H1 (cell line): ENCODE results near the gene FSTL4. TPM values are rescaled to one million over a fixed set of nuclear protein-coding genes. Genes with fewer than 3 reads are reported as not detected.

ENCODE experiments used
- CTCF ChIA-PET: fragments of 300-600 bp; sonication (Branson Sonifier 250); formaldehyde crosslinking; loops from one replicate; lab custom pipeline; 2021; ENCODE audit not compliant: partially characterized antibody; lab: Charles Lee
- POLR2A ChIA-PET: fragments of 300-600 bp; sonication (Branson Sonifier 250); formaldehyde crosslinking; loops from one replicate; lab custom pipeline; 2021; ENCODE audit warnings: inconsistent platforms; ENCODE audit not compliant: partially characterized antibody; lab: Charles Lee
- DNase-seq, 2 experiments: peaks; one replicate each; pipeline versions ENCODE4 v3.0.0 to v3.0.0-alpha.2; 2010 to 2022; ENCODE audit warnings: low spot score in 2 of 2, low read depth in 1 of 2, mixed read lengths in 1 of 2
- FAIRE-seq: peaks from 2 replicates; lab custom pipeline; 2011; peaks lifted over from hg19 to GRCh38; lab: Jason Lieb, UNC
- H2AFZ ChIP-seq: 2 replicates; pipeline ENCODE4 v1.8.1; 2012; ENCODE audit warnings: low read length, inconsistent platforms
- H2AK5ac ChIP-seq: 2 replicates; pipeline ENCODE4 v1.6.1; 2013; ENCODE audit warnings: low read depth, low read length
- H2BK120ac ChIP-seq: replicated peaks from 2 replicates; pipeline ENCODE3; 2013; ENCODE audit warnings: low read depth, low read length, inconsistent platforms
- H2BK12ac ChIP-seq: 2 replicates; pipeline ENCODE4 v1.6.1; 2013; ENCODE audit warnings: low read depth, low read length
- H2BK15ac ChIP-seq: 2 replicates; pipeline ENCODE4 v1.6.1; 2013; ENCODE audit warnings: low read length
- H2BK20ac ChIP-seq: 2 replicates; pipeline ENCODE4 v1.6.1; 2013; ENCODE audit warnings: low read length
- H2BK5ac ChIP-seq: 2 replicates; pipeline ENCODE4 v1.6.1; 2013; ENCODE audit warnings: low read depth, low read length
- H3K14ac ChIP-seq: 2 replicates; pipeline ENCODE4 v1.6.1; 2013; ENCODE audit warnings: inconsistent platforms; ENCODE audit not compliant: insufficient read length
- H3K18ac ChIP-seq: 2 replicates; pipeline ENCODE4 v1.6.1; 2013; ENCODE audit warnings: low read length; ENCODE audit errors: extremely low read depth
- H3K23ac ChIP-seq: 2 replicates; pipeline ENCODE4 v1.6.1; 2013; ENCODE audit warnings: inconsistent platforms; ENCODE audit not compliant: insufficient read length
- H3K23me2 ChIP-seq: 2 replicates; pipeline ENCODE4 v1.6.1; 2013; ENCODE audit warnings: low read depth, low read length
- H3K27ac ChIP-seq: 2 replicates; pipeline ENCODE4 v1.6.1; 2011; ENCODE audit warnings: low read depth, low read length, inconsistent platforms
- H3K27me3 ChIP-seq, 4 experiments: replicated peaks in 1 of 4; 1 replicate in 1 of 4; 2 replicates in 3 of 4; pipeline versions ENCODE4 v1.6.1 to v1.8.1; 2011 to 2013; ENCODE audit warnings: low read length in 3 of 4, mild to moderate bottlenecking in 3 of 4, inconsistent platforms in 2 of 4, mixed read lengths in 2 of 4, moderate library complexity in 1 of 4; ENCODE audit not compliant: control insufficient read depth in 3 of 4, insufficient read depth in 3 of 4; ENCODE audit errors: extremely low read depth in 1 of 4
- H3K36me3 ChIP-seq, 4 experiments: 2 replicates each; pipeline versions ENCODE4 v1.6.1 to v1.8.1; 2011 to 2013; ENCODE audit warnings: mild to moderate bottlenecking in 4 of 4, low read length in 3 of 4, moderate library complexity in 2 of 4, control low read depth in 1 of 4, inconsistent platforms in 1 of 4; ENCODE audit not compliant: insufficient read depth in 4 of 4, control insufficient read depth in 2 of 4
- H3K4ac ChIP-seq: replicated peaks from 2 replicates; pipeline ENCODE3; 2013; ENCODE audit warnings: low read length, low read depth, mixed read lengths, inconsistent platforms; ENCODE audit not compliant: insufficient read length
- H3K4me1 ChIP-seq, 4 experiments: replicated peaks in 1 of 4; 1 replicate in 1 of 4; 2 replicates in 3 of 4; pipeline versions ENCODE4 v1.6.1 to v1.8.1; 2011 to 2013; ENCODE audit warnings: low read length in 3 of 4, inconsistent platforms in 2 of 4, mixed read lengths in 1 of 4; ENCODE audit not compliant: insufficient read depth in 4 of 4, control insufficient read depth in 3 of 4
- H3K4me2 ChIP-seq, 2 experiments: 2 replicates each; pipeline versions ENCODE4 v1.6.1 to v1.8.1; 2011 to 2013; ENCODE audit warnings: low read depth in 2 of 2, low read length in 2 of 2, control low read depth in 1 of 2, inconsistent platforms in 1 of 2, mild to moderate bottlenecking in 1 of 2; ENCODE audit not compliant: insufficient read depth in 1 of 2
- H3K4me3 ChIP-seq, 4 experiments: fragments of 200-600, 300-600 bp in 1 of 4; sonication (generic), shearing (Covaris generic), sonication (Bioruptor Twin) in 1 of 4; 2 replicates each; pipeline versions ENCODE4 v1.5.1 to v1.8.1; 2011 to 2016; ENCODE audit warnings: low read length in 4 of 4, low read depth in 3 of 4, control low read depth in 2 of 4, inconsistent platforms in 2 of 4, mild to moderate bottlenecking in 2 of 4, mixed read lengths in 1 of 4, moderate library complexity in 1 of 4; ENCODE audit not compliant: insufficient read depth in 2 of 4; ENCODE audit errors: extremely low read depth in 1 of 4
- H3K56ac ChIP-seq: replicated peaks from 2 replicates; pipeline ENCODE3; 2013; ENCODE audit warnings: low read depth, mild to moderate bottlenecking, mixed read lengths, low read length, inconsistent platforms; ENCODE audit not compliant: insufficient read length
- H3K79me1 ChIP-seq: 2 replicates; pipeline ENCODE4 v1.6.1; 2013; ENCODE audit warnings: low read depth, low read length, control low read depth
- H3K79me2 ChIP-seq, 2 experiments: 2 replicates each; pipeline versions ENCODE4 v1.6.1 to v1.8.1; 2012 to 2013; ENCODE audit warnings: low read length in 2 of 2, mild to moderate bottlenecking in 2 of 2, inconsistent platforms in 1 of 2; ENCODE audit not compliant: insufficient read depth in 2 of 2, control insufficient read depth in 1 of 2
- H3K9ac ChIP-seq, 4 experiments: replicated peaks in 1 of 4; 1 replicate in 1 of 4; 2 replicates in 3 of 4; pipeline versions ENCODE4 v1.6.1 to v1.8.1; 2011 to 2013; ENCODE audit warnings: low read depth in 3 of 4, low read length in 3 of 4, control low read depth in 2 of 4, mild to moderate bottlenecking in 2 of 4, moderate library complexity in 2 of 4, inconsistent platforms in 1 of 4; ENCODE audit errors: extremely low read depth in 1 of 4
- H3K9me3 ChIP-seq, 2 experiments: 2 replicates each; pipeline versions ENCODE4 v1.6.1 to v1.8.1; 2012 to 2013; ENCODE audit warnings: mild to moderate bottlenecking in 2 of 2, moderate library complexity in 2 of 2, control low read depth in 1 of 2, inconsistent platforms in 1 of 2, low read depth in 1 of 2, low read length in 1 of 2, mixed read lengths in 1 of 2; ENCODE audit not compliant: insufficient read depth in 2 of 2
- H4K20me1 ChIP-seq, 2 experiments: replicated peaks in 1 of 2; 2 replicates each; pipeline versions ENCODE3 to v1.8.1; 2011 to 2013; ENCODE audit warnings: inconsistent platforms in 2 of 2, low read length in 2 of 2, mild to moderate bottlenecking in 1 of 2; ENCODE audit not compliant: insufficient read depth in 2 of 2, control insufficient read depth in 1 of 2
- H4K5ac ChIP-seq: 2 replicates; pipeline ENCODE4 v1.6.1; 2013; ENCODE audit warnings: low read length, low read depth, mixed read lengths, inconsistent platforms; ENCODE audit not compliant: insufficient read length
- H4K8ac ChIP-seq: 2 replicates; pipeline ENCODE4 v1.8.0; 2013; ENCODE audit warnings: mild to moderate bottlenecking, moderate library complexity, low read length, inconsistent platforms; ENCODE audit not compliant: insufficient read depth; ENCODE audit errors: extremely low read depth
- H4K91ac ChIP-seq: replicated peaks from 2 replicates; pipeline ENCODE3; 2013; ENCODE audit warnings: low read length, mixed read lengths, inconsistent platforms; ENCODE audit not compliant: insufficient read length
- BCL11A ChIP-seq, 2 experiments: IDR thresholded peaks; one replicate each; pipeline ENCODE4 v1.6.1; 2011; ENCODE audit warnings: low read depth in 2 of 2, low read length in 2 of 2, mild to moderate bottlenecking in 2 of 2
- CEBPB ChIP-seq: IDR thresholded peaks from 2 replicates; pipeline ENCODE4 v1.6.1; 2012; ENCODE audit warnings: low read depth, low read length
- CREB1 ChIP-seq: IDR thresholded peaks from 2 replicates; pipeline ENCODE4 v1.6.1; 2012; ENCODE audit warnings: inconsistent platforms
- EZH2 ChIP-seq: fragments of 200-600 bp; sonication (generic); IDR thresholded peaks from 2 replicates; pipeline ENCODE4 v1.7.1; 2012; ENCODE audit warnings: low read depth, mild to moderate bottlenecking, moderate library complexity, low read length, inconsistent platforms; ENCODE audit not compliant: severe bottlenecking
- JUN ChIP-seq: IDR thresholded peaks from 2 replicates; pipeline ENCODE4 v1.6.1; 2011; ENCODE audit warnings: low read depth, mild to moderate bottlenecking, improper control_type of control experiment, low read length
- MAFK ChIP-seq: IDR thresholded peaks from 2 replicates; pipeline ENCODE4 v1.6.1; 2012; ENCODE audit warnings: low read depth, mild to moderate bottlenecking, improper control_type of control experiment, low read length
- NRF1 ChIP-seq: IDR thresholded peaks from 2 replicates; pipeline ENCODE4 v1.6.1; 2011; ENCODE audit warnings: mild to moderate bottlenecking, low read depth, low read length, improper control_type of control experiment
- RAD21 ChIP-seq, 2 experiments: IDR thresholded peaks in 1 of 2; conservative IDR thresholded peaks in 1 of 2; 2 replicates each; pipeline ENCODE4 v1.6.1; 2011; ENCODE audit warnings: low read depth in 2 of 2, low read length in 2 of 2, improper control_type of control experiment in 1 of 2, inconsistent platforms in 1 of 2, mild to moderate bottlenecking in 1 of 2, moderate library complexity in 1 of 2
- RBBP5 ChIP-seq: IDR thresholded peaks from 2 replicates; pipeline ENCODE4 v1.7.1; 2012; ENCODE audit warnings: low read depth, mild to moderate bottlenecking, inconsistent platforms, low read length, moderate library complexity, borderline replicate concordance
- WGBS, 2 experiments: shearing (Covaris generic) in 1 of 2; methylation state at CpG; one replicate each; pipeline versions ENCODE4 v1.1.6 to v1.1.7; 2013 to 2015; ENCODE audit warnings: low lambda C conversion rate in 2 of 2, mixed read lengths in 2 of 2, inconsistent platforms in 1 of 2, low coverage in 1 of 2, missing lambda C conversion rate in 1 of 2; ENCODE audit not compliant: insufficient replicate concordance in 2 of 2, insufficient coverage in 1 of 2, insufficient read length in 1 of 2; ENCODE audit errors: extremely low coverage in 1 of 2, missing lambda C conversion rate in 1 of 2; 5-methylcytosine and 5-hydroxymethylcytosine counted together
- polyA plus RNA-seq, 7 experiments: library from polyadenylated mRNA; depleted of rRNA in 3 of 7; stranded (reverse) in 5 of 7; unstranded in 2 of 7; fragments of >200 nt in 5 of 7; fragments of 200-250 nt in 2 of 7; gene quantifications; 1 replicate in 5 of 7; 2 replicates in 1 of 7; 4 replicates in 1 of 7; pipeline versions ENCODE4 v1.2.1 to v1.2.3, GENCODE V29; 2011 to 2013; ENCODE audit warnings: missing spikeins in 2 of 7, mixed read lengths in 2 of 7
- total RNA-seq: library from RNA; stranded (reverse); fragmentation: NEBNext Ultra II Directional; extraction: Animal tissue kit (Norgen Biotek cat#: 25700); gene quantifications from 2 replicates; pipeline ENCODE4 v1.2.1, GENCODE V29; 2021
- TF ChIP-seq, protein P1 (sequence below), 3 experiments: IDR thresholded peaks; 1 replicate in 2 of 3; 2 replicates in 1 of 3; pipeline versions ENCODE4 v1.5.1 to v1.6.1; 2011; ENCODE audit warnings: low read length in 3 of 3, mild to moderate bottlenecking in 3 of 3, inconsistent platforms in 2 of 3, low read depth in 1 of 3, moderate library complexity in 1 of 3; ENCODE audit not compliant: insufficient read depth in 1 of 3; ENCODE audit errors: control extremely low read depth in 1 of 3

FSTL4 gene
- total and polyA plus RNA-seq, 2 of the 8 experiments (the other 6 are each of a cell fraction or from before 2014, with no cell fraction given), result 3.1 to 4.1 TPM

DNA sequence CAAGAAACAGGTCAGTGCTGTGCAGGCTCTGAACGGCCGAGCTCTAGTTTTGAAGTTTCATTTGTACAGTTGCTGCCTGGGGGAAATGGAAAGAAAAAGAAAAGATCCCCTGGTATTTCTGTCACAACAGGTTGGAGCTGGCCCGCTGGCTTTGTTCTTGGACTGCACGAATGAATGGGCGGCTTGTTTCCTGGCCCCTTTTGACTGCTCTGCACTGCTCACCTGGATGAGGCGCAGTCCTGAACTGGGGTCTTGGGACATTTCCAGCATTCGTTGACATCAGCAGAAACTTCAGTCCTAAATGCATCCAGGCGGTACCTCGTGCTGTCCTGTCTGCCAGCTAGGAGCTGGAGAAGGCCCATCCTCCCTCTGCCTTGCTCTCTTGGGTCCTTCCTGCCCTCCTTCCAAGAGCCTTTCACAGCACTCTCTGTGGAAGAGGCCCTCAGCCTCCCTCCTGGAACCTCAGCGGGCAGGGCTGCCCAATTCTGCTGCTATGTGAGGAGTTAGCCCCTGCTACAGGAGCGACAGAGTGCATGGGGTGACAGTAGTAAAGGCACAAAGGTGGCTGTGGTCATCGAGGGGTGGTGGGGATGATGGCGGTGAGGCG is 189.2 kb downstream of the FSTL4 start:
- H3K18ac ChIP-seq, result peak overlapping the region; percentile 62; the same call in 1 of the 2 replicates
- ChIA-PET POLR2A (interaction anchor here (0.8 to 1.3 kb wide), 2 partner anchors 16 to 38 kb away, joined by 3 read pairs; no protein-coding TSS in a partner anchor), CTCF (interaction anchor here (0.5 to 11.6 kb wide), 69 partner anchors 9 to 527 kb away, joined by 3 to 218 read pairs (median 5); partner anchors contain the start of gene FSTL4)
- H3K4me3 ChIP-seq, result no peak overlapping the region
- 91% methylated on average over 13 of the region's 14 CpGs; no CpG with 5 or more reads in 1 of the 2 experiments for WGBS, 2 experiments
- no peak overlapping the region for H4K8ac ChIP-seq
- H3K23me2 ChIP-seq, result no peaks in the 10 kb centered on the region
- H4K91ac ChIP-seq, result peak overlapping the region; percentile 92
- peak overlapping the region; percentile 31 for H4K5ac ChIP-seq
- DNase-seq (no peak), FAIRE-seq (no peak)
- H3K79me2 ChIP-seq, result no peaks in the 10 kb centered on the region
- H3K23ac ChIP-seq, result no peak overlapping the region
- no peak overlapping the region for H3K56ac ChIP-seq
- no peak overlapping the region for H3K14ac ChIP-seq
- H2BK12ac ChIP-seq, result peak overlapping the region; percentile 100
- H2BK5ac ChIP-seq, result peak overlapping the region; percentile 92
- H3K27me3 ChIP-seq, result peaks cover 3 to 10% (median 7%) of the 10 kb centered on the region in 4 experiments
- no peak overlapping the region for H2AFZ ChIP-seq
- no peaks in the 10 kb centered on the region for H3K79me1 ChIP-seq
- peak overlapping the region; percentile 14 for H2BK120ac ChIP-seq
- peak overlapping the region; percentile 99 for H2BK20ac ChIP-seq
- peak overlapping the region; percentile 91 for H2AK5ac ChIP-seq
- H3K4ac ChIP-seq, result peak overlapping the region; percentile 91
- H3K27ac ChIP-seq, result no peak overlapping the region
- peaks cover 8 to 27% (median 17%) of the 10 kb centered on the region in 4 experiments for H3K4me1 ChIP-seq
- H3K36me3 ChIP-seq, result no peaks in the 10 kb centered on the region
- H3K9ac ChIP-seq, result no peak overlapping the region
- H4K20me1 ChIP-seq, result no peaks in the 10 kb centered on the region
- H3K4me2 ChIP-seq, result no peak overlapping the region
- no peaks in the 10 kb centered on the region for H3K9me3 ChIP-seq
- H2BK15ac ChIP-seq, result peak overlapping the region; percentile 99
- TF ChIP-seq RAD21 (IDR thresholded peaks at IDR 0.05 in 1 of 2, conservative IDR thresholded peaks at IDR 0.05 in 1 of 2; ENCODE audit: low read depth in 2 of 2, low read length in 2 of 2) (no peak), JUN (no peak), NRF1 (no peak), CEBPB (no peak), BCL11A (IDR thresholded peaks at IDR 0.05; ENCODE audit: low read depth in 2 of 2, low read length in 2 of 2) (no peak), RBBP5 (no peak), MAFK (no peak), CREB1 (no peak), EZH2 (no peak)
- TF ChIP-seq, protein P1, sequence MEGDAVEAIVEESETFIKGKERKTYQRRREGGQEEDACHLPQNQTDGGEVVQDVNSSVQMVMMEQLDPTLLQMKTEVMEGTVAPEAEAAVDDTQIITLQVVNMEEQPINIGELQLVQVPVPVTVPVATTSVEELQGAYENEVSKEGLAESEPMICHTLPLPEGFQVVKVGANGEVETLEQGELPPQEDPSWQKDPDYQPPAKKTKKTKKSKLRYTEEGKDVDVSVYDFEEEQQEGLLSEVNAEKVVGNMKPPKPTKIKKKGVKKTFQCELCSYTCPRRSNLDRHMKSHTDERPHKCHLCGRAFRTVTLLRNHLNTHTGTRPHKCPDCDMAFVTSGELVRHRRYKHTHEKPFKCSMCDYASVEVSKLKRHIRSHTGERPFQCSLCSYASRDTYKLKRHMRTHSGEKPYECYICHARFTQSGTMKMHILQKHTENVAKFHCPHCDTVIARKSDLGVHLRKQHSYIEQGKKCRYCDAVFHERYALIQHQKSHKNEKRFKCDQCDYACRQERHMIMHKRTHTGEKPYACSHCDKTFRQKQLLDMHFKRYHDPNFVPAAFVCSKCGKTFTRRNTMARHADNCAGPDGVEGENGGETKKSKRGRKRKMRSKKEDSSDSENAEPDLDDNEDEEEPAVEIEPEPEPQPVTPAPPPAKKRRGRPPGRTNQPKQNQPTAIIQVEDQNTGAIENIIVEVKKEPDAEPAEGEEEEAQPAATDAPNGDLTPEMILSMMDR (IDR thresholded peaks at IDR 0.05; ENCODE audit: control extremely low read depth in 1 of 3, insufficient read depth in 1 of 3, low read depth in 1 of 3, low read length in 3 of 3), result no peak
